ENCODE data around the gene FER. TPM values are rescaled to one million over a fixed set of nuclear protein-coding genes. Genes with fewer than 3 reads are reported as not detected.

Gene FER
- total RNA-seq, 1 experiment from 2014 or later, result 18.0 TPM

- Histone ChIP-seq H3K4ac (ENCODE audit: low read depth, low read length) (no peak overlapping the region), H3K23me2 (ENCODE audit: insufficient read length, low read depth, low read length, poor library complexity, severe bottlenecking) (no peaks in the 10 kb centered on the region), H3K56ac (ENCODE audit: insufficient read length, low read depth, low read length) (no peak overlapping the region), H2AFZ (ENCODE audit: low read length) (no peak overlapping the region), H3K14ac (ENCODE audit: insufficient read depth, low read length) (no peak overlapping the region), H2BK120ac (ENCODE audit: low read depth, low read length, poor library complexity, severe bottlenecking) (no peak overlapping the region), H3K23ac (ENCODE audit: insufficient read length, low read depth, low read length) (no peak overlapping the region), H3K4me2 (ENCODE audit: insufficient read depth, insufficient read length, low read length) (no peak overlapping the region), H3T11ph (ENCODE audit: low read length) (no peak overlapping the region), H3K79me1 (ENCODE audit: insufficient read depth, low read depth, low read length, poor library complexity, severe bottlenecking) (no peaks in the 10 kb centered on the region), H4K8ac (replicated peaks; ENCODE audit: insufficient read length, low read depth, low read length) (no peak overlapping the region), H2BK5ac (ENCODE audit: insufficient read length, low read length) (no peak overlapping the region), H3K9ac (ENCODE audit: extremely low read depth, insufficient read length, low read length) (no peak overlapping the region), H3K4me1 (ENCODE audit: insufficient read depth, low read length) (no peaks in the 10 kb centered on the region), H4K91ac (ENCODE audit: insufficient read length, low read depth, low read length) (no peak overlapping the region), H2BK20ac (ENCODE audit: low read depth, low read length, poor library complexity, severe bottlenecking) (no peak overlapping the region), H3K18ac (ENCODE audit: insufficient read length, low read depth, low read length) (no peak overlapping the region), H3K27me3 (ENCODE audit: insufficient read depth, low read length) (no peaks in the 10 kb centered on the region), H3K9me3 (ENCODE audit: control insufficient read depth, low read depth, low read length) (no peaks in the 10 kb centered on the region), H3K79me2 (ENCODE audit: insufficient read depth, low read length) (no peaks in the 10 kb centered on the region), H4K5ac (ENCODE audit: insufficient read length, low read depth, low read length) (no peak overlapping the region), H2BK15ac (ENCODE audit: low read depth, low read length) (no peak overlapping the region), H3K27ac (ENCODE audit: insufficient read length, low read depth, low read length) (no peak overlapping the region), H4K20me1 (ENCODE audit: control insufficient read depth, insufficient read depth, insufficient read length) (no peaks in the 10 kb centered on the region), H2AK5ac (ENCODE audit: insufficient read length, low read length) (no peak overlapping the region), H2BK12ac (ENCODE audit: insufficient read length, low read depth, low read length) (no peak overlapping the region)
- peaks cover 7 to 9% of the 10 kb centered on the region in 2 experiments for H3K4me1 Mint-ChIP-seq
- H3K36me3 Mint-ChIP-seq (ENCODE audit: insufficient read depth in 1 of 3, low read depth in 3 of 3), result no peaks in the 10 kb centered on the region
- no CpG with 5 or more reads among the region's 1 CpG for WGBS (ENCODE audit: extremely low coverage, insufficient read length, low lambda C conversion rate)
- DNase-seq, result no peak
- H3K27me3 Mint-ChIP-seq (ENCODE audit: low read depth), result no peaks in the 10 kb centered on the region
- H3K9me3 Mint-ChIP-seq, result no peaks in the 10 kb centered on the region
- no peak for TF ChIP-seq CTCF (conservative IDR thresholded peaks at IDR 0.05)
- H3K4me3 Mint-ChIP-seq, result no peak overlapping the region
- H3K27ac Mint-ChIP-seq, result no peak overlapping the region
Measured at GRCh38 chr5:109063223-109063622, 315.5 kb downstream of the FER start.
